GM12874 (cell line): Measurements from ENCODE around the gene FZD10.

Source experiments
- TF ChIP-seq, protein P1 (sequence below): IDR thresholded peaks from 2 replicates; pipeline ENCODE4 v1.5.1; 2011; ENCODE audit warnings: low read depth, mild to moderate bottlenecking, control low read depth, low read length, moderate library complexity; ENCODE audit not compliant: insufficient read depth

The FZD10 gene

DNA sequence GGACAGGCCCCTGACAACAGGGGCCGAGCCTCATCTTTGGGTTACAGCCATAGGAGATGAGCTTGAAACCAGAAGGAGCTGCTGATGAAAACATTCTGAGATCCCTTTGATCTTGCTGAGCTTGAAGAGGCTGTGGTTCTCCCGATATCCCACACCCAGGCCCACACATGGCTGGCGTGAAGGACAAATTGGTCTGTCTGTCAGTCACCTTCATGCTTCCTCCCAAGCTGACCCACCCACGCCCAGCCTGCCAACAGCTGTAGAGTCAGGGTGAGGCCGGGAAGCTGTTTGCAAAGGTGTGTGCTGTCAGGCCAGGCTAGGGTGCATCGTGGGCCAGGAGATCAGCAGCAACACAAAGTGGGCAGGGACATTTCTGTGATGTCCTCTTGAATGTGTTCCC lies 43.2 kb downstream of the FZD10 start:
- TF ChIP-seq, protein P1, sequence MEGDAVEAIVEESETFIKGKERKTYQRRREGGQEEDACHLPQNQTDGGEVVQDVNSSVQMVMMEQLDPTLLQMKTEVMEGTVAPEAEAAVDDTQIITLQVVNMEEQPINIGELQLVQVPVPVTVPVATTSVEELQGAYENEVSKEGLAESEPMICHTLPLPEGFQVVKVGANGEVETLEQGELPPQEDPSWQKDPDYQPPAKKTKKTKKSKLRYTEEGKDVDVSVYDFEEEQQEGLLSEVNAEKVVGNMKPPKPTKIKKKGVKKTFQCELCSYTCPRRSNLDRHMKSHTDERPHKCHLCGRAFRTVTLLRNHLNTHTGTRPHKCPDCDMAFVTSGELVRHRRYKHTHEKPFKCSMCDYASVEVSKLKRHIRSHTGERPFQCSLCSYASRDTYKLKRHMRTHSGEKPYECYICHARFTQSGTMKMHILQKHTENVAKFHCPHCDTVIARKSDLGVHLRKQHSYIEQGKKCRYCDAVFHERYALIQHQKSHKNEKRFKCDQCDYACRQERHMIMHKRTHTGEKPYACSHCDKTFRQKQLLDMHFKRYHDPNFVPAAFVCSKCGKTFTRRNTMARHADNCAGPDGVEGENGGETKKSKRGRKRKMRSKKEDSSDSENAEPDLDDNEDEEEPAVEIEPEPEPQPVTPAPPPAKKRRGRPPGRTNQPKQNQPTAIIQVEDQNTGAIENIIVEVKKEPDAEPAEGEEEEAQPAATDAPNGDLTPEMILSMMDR: no peak

DNA sequence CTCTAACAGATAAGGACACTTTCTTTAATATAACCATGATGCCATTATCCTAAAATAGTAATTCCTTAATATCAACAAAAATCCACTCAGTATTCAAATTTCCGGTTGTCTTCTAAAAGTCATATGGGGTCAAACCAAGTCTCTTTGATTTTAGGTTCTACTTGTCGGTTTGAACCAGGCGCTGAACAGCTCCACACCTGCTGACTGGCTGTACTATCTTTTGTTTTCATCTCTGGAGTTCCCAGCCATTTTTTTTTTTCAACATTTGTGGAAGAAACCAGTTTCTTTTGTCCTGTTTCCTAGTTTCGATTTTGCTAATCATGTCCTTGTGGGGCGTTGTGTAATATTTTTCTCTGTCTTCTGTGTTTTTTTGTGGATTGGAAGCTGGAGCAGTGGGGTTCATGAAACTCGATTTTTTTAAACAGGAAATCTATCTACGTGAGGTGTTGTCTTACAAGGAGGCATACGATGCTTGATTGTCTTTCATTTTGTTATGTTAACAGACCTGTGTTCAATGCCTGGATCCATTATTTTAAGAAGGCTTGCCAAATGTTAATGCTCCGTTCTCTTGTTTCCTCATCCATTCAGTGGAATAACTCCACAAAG lies 50.2 kb downstream of the FZD10 start:
- TF ChIP-seq, protein P1: no peak

DNA sequence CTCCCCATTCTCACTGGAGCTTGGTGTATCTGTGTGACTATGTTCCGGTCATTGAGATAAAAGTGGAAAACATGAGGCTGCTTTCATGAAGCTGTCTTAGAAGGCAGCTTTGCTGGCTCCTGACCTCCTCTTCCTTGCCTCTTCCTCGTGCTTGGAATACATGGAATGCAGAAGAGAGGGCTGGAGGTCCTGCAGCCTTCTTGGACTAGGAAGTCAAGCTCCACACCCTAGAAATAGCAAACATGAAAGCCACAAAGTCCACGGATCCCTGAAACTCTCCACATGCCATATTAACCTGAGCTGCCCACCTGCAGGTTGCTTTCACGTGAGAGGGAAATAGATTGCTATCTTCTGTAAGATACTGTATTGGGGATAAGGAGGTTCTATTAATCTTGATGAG lies 51.0 kb downstream of the FZD10 start:
- TF ChIP-seq, protein P1: no peak

DNA sequence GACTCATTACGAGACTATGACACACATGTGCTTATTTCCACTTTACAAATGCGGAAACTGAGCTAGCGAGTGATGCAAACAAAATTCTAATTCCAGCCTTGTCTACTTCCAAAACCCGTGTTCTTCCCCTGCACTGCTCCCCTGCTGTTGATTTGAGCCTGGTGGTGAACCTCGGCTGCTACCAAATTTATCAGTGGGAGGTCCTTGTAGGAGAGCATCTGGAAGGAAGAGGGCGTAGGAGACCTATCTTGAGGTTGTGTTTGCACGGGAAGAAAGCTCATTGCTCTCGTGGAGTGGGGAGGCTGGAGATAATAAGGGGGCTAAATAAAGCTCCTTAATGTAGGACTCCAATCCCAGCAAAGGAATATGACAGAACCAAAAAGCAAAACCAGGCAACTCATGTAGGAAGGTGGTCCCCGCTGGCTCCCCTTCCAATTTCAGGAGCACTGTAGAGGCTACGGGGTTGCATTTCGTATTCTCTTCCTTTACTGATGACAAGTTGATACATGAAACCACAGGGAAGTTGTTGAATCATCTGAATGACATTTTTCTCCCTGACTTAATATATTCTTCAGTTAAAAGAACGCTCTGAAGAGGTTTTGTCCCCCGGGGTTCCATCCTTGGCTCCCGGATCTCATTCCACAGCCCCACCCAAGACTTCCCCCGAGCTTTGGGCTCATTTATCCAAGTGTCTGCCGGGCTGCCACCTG lies 52.6 kb downstream of the FZD10 start:
- TF ChIP-seq, protein P1: no peak
